Measurements from ENCODE around the gene DIP2C.
"Not testable (repeated sequence)": the region's sequence is repeated elsewhere in the genome, so short reads cannot be mapped to it uniquely, and the experiment has no call there.

DIP2C gene

DNA sequence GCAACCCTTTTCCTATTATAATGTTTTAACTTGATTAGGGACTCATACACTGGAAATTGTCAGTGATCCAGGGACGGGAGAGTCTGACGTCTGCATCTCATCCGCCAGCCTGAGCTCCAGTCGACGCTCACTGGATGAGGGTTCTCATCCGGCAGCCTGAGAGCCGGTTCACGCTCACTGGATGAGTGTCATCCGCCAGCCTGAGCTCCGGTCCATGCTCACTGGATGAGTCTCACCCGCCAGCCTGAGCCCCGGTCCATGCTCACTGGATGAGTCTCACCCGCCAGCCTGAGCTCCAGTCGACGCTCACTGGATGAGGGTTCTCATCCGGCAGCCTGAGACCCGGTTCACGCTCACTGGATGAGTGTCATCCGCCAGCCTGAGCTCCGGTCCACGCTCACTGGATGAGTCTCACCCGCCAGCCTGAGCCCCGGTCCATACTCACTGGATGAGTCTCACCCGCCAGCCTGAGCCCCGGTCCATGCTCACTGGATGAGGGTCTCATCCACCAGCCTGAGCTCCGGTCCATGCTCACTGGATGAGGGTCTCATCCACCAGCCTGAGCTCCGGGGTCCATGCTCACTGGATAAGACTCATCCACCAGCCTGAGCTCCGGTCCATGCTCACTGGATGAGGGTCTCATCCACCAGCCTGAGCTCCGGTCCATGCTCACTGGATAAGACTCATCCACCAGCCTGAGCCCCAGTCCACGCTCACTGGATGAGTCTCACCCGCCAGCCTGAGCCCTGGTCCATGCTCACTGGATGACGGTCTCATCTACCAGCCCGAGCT is 209.6 kb downstream of the DIP2C start:
- not testable (repeated sequence) for DNase-seq (ENCODE audit: low spot score)

DNA sequence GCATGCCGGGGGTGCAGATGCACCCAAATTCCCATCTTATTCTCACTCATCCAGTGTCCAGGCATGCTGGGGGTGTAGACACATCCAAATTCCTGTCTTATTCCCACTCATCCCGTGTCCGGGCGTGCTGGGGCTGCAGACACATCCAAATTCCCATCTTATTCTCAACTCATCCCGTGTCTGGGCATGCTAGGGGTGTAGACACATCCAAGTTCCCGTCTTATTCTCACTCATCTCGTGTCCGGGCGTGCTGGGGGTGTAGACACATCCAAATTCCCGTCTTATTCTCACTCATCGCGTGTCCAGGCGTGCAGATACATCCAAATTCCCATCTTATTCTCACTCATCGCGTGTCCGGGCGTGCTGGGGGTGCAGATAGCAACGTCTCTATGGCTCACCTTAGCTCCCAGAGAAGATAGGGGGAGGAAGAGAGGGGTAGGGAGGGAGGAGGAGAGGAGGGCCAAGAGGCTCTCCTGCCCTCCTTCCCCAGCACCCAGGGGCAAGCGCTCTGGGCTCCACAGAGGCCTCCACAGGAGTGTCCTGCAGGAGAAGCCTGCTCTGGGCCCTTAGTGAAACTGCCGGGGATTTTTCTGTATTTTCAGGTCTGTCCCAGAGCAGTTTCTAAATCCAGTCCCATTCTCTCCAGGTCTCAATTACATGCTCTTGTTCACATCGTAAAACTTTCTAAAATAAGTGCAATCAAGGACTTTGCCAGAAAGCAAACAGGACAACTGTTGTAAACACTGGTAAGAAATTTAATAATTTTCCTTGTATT is 210.8 kb downstream of the DIP2C start:
- no peak for DNase-seq (ENCODE audit: low spot score)

DNA sequence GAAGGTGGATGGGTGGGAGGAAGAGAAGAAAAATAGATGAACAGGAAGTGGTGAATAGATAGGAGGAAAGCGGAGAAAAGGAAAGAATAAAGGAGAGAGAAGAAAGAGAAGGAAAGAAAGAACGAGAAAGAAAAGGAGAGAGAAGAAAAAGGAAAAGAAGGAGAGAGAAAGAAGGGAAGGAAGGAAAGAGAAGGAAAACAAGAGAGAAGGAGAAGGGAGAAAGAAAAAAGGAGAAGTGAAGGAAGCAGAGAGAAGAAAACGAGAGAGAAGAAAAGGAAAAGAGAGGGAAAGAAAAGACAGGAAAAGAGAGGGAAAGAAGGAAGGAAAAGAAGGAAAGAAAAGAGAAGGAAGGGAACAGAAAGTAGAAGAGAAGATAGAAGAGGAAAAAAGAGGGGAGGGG is 211.8 kb downstream of the DIP2C start:
- no peak for DNase-seq (ENCODE audit: low spot score)

DNA sequence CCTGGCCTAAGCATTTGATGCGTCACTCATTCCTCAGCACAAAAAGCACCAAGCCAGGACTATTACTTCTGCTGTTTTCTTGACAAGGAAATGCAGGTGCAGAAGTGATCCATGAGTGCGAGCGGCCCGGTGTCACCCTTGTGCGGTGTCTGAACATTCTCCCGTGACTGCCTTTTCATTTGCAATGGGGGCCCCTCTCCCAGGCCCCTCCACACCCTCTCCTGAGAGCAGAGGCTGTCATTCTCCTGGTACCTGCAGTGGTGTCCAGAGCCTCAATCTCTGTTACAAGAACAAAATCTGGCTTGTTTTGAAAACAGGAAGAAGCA is 213.1 kb downstream of the DIP2C start:
- no peak for DNase-seq (ENCODE audit: low spot score)

DNA sequence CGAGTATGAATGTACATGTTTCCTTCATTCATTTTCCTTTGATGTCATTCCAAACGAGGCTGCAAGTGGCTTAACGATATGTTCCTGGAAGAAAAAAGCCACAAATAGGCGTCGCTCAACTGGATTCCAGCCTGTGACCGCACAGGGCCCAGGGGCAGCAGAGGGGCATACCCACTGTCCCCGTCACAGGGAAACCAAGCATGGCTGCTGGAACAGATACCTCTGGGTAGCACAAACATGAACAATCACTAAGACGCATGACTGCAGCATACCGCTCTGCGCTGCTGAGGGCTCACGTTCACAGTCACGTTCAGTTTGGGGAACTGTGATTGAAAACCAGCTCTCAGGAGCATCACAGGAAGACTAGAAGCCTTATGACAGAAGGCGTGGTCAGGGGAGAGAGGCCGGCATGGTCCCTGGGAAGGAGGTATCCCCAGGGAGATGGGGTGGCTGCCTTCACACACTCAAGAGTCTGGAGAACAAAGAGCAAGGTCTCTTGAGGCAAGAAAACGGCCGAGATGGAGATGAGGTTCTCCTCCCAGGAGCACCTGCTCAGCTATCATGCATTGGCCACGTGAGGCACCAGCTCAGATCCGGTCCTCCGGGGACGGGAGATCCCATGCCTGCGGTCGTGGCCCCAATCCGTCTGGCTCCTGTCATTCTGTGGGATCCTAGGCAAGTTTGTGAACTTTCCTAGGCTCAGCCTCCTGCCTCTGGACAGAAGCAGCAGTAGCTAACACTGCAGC is 213.6 kb downstream of the DIP2C start:
- no peak for DNase-seq (ENCODE audit: low spot score)

DNA sequence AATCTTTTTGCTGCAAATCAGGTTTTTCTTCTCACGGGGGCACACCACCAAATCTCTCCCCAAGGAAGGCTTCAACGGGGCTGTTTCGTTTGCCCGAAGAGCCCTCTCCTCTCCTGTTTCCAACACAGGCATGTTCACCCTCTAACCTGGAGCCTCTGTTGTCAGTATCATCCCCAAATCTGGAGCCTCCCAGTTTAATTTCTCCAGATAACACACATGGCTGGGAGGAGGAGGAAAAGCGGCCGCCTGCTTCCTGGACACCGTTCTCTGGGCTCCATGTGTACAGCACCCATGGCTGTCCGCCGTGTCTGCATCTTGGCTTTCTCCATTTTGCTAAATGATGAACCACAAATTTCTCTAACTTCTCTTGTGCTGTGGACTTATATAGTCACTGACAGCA is 214.5 kb downstream of the DIP2C start:
- no peak for DNase-seq (ENCODE audit: low spot score)

DNA sequence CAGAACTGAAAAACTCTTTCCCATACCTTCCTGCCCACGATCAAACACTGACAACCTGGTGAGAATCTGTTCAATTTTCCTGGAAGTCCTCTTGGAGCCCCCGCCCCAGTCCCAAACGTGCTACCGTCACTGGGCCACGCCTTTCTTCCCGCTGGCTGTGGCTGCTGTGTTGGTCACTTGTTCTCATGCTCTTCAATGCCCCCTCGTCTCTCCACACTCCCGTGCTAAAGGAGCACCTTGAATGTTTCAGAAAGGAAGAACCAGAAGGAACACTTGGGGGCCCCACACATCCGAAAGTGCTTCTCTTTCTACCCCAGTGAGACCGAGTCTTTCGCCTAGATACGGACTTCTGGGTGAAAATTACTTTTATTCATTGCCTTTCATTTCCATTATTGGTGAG is 215.1 kb downstream of the DIP2C start:
- DNase-seq (ENCODE audit: low spot score): no peak

DNA sequence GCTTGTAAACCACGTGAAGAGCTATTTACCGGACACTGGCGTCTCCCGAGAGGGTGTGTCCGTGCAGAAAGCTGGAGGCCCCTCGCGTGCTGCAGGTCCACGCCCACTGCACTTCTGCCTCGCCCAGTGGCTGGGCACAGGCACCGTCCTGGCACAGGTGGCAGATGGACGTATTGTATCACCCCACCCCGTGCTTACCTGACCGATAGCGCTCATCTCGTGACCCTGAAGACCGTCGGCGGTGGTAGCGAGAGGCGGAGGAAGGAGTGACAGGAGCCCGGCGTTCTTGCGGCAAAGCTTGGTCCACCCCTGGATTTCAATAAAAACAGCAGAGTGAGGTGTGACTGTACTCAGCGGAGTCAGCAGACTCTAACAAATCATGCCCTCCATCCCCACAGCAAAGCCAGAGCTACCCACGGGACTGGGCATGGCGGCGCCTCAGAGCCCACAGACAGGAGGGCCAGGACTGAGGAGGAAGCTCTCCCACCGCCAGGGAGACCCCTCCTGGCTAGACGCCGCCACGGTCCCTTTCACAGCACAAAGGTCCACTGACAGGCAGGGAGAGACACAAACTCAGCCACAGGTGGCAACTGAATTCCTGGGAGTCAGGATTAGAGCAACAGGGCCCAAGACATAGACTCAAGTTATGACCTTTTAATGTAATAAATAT is 217.1 kb downstream of the DIP2C start:
- no peak for DNase-seq (ENCODE audit: low spot score)

DNA sequence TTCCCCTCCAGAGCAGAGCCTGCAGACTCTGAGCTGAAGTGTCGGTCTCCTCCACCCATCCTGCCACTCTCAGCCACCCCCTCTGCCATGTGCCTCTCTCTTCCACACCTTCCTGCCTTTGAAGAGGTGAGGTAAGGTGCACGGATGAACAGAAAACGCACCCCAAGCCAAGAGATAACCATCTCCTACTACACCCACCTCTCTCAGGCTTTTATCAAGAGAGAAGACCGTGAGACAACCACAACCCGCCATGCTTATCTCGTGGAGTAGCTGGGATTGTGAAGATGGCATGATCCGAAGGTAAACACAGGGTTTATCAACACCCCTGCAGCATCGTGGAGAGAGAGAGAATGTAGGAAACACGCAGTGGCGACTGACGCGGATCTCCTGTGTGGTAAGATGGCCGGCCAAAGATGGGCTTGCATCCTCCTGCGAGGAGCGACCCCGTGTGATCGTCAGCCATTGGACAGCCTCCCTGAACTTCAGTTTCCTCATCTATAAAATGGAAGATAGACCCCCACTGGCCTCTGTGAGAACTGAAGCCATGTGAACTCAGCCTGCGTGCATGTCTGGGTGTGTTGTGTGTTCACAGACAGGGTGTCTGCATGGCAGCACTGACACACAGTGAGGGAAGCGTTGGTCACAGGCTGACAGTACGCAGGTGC is 219.0 kb downstream of the DIP2C start:
- DNase-seq (ENCODE audit: low spot score): no peak

DNA sequence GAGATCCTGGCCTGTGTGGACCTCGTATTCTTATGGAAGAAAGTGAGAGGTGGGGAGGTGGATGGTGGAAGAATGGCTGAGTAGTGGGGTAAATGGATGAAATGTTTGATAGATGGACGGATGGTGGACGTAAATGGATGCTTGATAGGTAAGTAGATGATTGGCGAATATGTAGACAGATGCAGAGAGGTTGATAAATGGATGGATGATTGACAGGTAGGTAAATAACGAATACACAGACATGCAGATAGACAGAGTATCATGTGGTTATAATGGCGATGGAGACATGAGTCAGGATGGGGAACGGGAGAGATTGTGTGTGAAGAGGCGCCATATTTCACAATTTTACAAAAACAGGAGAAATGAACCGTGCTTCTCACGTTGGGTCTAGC is 219.5 kb downstream of the DIP2C start:
- no peak for DNase-seq (ENCODE audit: low spot score)

DNA sequence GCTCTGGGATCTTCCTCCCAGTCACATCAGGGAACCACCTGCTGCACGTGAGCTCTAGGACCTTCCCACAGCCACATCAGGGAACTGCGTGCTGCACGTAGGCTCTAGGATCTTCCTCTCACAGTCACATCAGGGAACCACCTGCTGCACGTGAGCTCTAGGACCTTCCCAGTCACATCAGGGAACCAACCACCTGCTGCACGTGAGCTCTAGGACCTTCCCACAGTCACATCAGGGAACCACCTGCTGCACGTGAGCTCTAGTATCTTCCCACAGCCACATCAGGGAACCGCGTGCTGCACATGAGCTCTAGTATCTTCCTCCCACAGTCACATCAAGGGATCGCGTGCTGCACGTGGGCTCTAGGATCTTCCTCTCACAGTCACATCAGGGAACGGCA is 229.7 kb downstream of the DIP2C start:
- DNase-seq (ENCODE audit: low spot score): no peak

DNA sequence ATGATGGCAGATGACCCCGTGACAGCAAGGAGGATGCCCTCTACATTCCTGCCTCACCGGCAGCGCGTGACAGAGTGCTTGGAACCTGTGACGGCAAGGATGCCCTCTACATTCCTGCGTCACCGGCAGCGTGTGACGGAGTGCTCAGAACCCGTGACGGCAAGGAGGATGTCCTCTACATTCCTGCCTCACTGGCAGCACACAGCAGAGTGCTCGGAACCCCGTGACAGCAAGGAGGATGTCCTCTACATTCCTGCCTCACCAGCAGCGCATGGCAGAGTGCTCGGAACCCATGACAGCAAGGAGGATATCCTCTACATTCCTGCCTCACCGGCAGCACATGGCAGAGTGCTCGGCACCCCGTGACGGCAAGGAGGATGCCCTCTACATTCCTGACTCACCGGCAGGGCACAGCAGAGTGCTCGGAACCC is 231.0 kb downstream of the DIP2C start:
- DNase-seq (ENCODE audit: low spot score): no peak

DNA sequence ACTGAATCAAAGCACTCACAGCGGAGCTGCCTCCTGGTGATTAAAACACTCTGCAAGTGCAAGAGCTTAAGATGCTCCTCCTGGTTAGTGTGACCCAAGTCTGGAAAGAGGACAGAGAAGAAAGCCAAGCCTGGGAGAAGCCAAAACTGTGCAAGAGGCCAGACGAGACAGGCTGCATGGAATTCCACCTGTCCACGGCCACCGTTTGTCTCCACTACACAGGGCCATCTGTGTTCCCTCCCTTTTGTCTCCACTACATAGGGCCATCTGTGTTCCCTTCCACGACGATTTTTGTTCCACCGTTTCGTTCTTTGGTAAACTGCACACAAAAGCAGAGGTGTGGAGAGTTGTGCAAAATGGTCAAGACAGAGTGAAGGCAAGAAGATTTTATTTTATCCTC is 233.0 kb downstream of the DIP2C start:
- DNase-seq (ENCODE audit: low spot score): no peak

DNA sequence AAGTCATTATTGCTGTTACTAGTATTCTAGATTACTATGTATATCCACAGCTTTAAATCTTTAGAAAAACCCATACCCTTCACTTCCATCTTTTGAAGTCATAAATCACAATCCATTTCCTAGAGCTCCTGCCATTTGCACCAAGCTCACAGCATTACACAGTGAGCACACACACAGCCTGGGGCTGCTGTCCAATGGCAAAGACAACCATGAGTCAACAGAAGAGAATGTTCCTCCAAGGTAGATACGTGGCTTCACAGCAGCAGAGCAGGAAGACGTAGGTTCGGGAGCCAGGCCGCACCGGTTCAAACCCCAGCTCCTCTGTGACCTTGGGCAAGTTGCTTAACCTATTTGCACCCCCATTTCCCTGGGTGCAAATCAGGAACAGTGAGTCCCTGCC is 234.6 kb downstream of the DIP2C start:
- DNase-seq (ENCODE audit: low spot score): peak; percentile 71

DNA sequence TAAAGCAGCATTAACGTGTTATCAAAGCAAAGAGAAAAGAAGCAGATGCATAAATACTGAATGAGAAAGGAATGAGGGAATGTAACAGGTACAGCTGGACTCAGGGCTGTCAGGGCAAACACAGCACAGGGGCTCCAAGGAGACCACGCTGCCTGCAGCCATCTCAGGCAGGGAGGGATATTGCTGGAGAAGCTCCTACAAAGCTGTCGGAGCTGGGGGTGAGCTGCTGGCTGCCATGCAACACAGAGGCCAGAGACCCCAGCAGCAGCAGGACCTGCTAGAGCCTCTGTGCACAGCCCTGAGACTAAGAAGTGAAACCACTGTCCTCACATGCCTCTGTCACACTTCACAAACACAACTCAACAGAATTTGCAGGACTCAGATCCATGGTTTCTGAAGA is 235.8 kb downstream of the DIP2C start:
- DNase-seq (ENCODE audit: low spot score): no peak

DNA sequence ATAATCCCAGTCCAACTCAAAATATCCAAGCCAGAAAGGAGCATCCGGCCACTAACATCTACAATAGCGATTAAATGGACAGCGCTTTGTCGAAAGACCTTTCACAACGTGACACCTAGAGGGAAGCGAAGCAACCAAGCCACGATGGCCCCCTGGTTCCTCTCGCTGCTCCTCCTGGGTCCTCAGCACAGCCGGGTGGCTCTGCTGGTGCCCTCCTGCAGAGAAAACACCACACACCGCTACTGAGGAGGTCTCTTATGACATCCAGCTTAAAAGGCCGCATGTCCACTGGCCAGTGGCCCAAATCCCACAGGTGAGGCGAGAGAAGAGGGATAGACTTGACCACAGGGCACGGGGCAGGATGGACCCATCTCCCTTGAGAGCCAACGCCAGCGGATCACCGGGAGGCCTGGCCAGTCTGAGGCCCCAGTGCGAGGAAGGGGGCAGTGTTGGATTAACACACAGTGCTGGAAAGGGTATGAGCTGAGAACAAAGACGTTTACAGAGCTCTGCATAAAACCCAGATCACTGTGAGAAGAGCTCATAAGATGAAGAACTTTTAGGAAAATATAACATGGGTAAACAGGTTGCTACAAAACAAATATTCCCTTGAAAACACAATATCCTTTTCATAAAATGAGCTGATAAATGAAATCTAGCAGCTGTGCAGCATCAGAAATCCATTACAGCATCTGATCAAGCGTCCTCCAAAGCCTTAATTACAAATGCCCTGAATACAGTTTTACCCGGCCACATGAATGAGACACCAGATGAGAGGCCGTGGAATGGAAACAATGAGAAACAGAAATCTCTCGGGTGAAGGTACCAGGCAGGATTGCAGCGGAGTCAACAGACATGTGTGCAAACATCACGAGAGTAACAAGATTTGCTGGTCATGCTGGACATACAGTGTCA is 236.7 kb downstream of the DIP2C start:
- no peak for DNase-seq (ENCODE audit: low spot score)

DNA sequence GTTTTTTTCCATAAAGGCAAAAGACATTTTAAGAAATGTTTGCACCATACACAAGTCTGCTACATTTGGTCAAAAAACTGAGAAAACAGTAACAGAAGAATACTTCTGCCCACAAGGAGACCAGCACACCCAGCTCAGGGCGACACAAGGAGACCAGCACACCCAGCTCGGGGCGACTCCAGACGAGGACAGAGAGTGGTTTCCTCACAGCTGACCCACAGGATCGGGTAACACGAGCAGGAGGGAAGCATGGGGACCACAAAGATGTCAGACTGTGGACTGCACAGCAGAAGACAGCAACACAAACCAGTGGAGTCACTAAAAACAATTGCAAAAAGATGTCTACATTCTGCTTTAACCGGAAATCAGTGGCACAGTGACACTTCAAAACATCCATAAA is 237.6 kb downstream of the DIP2C start:
- no peak for DNase-seq (ENCODE audit: low spot score)

DNA sequence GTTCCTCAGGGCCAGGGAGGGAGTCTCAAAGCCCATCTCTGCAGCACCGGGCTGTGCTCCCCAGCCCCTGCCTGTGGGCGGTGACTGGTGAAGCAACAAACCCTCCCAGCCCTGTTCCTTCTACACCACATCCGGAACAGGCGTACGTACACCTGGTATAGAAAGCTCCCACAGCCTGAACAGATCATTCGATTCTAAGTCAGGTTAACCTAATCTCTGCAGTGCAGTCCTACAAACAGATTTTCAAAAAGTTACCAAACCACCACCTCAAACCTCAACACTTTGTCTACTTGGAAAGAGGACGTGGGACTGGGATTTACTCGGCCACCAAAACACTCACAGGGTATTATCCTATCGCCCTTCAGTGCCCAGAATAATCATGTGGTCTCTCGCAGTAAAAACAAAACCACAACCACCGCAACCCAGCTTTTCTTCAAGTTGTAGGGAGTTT is 238.4 kb downstream of the DIP2C start:
- no peak for DNase-seq (ENCODE audit: low spot score)

DNA sequence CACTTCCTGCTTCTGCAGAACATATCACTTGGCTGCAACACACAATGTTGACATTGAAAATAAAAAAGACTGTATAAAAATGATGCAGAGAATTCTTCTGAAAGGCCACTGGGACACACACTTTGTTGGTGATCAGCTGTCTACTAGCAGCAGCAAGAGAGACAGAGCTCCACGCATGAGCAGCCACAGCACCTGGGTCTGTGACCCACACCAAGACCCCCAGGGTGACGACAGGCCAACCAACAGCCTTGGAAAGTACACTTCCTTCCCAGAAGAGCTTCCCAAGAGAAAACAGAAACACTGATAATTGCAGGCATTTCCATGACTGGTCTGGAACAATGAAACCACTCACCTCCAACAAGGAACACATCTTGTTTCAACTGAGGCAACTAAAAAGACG is 239.0 kb downstream of the DIP2C start:
- no peak for DNase-seq (ENCODE audit: low spot score)

DNA sequence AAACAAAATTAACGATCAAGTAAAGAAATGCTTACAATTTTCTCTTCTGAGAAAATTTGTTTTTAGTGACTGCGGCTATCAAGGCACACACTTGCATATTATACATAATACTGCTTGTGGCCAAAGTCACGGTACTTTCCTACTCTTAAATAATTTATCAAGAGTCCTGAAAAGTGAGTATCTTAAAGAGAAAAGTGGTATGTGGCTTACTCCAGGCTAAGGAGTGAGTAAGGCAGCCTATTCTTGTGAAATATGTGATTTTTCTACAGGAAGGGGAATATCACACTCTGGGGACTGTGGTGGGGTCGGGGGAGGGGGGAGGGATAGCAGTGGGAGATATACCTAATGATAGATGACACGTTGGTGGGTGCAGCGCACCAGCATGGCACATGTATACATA is 240.1 kb downstream of the DIP2C start:
- not testable (repeated sequence) for DNase-seq (ENCODE audit: low spot score)

DNA sequence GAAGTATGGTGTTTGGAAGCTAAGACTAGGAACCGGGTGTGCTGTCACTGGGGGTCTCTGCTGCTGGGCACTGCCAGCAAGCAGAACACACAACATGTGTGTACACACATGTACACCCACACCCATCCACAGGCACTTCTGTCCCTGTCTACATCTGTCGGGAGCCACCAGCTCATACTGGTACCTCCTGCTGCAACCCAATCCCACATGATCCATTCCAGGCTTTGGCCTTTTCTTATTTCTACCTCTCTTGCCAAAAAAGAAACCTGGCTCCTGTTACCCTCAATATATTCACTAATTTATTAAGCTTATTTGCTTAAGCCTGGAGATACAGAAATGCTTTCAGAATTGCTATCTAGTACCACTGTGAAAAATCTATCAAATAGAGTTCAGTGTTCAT is 246.0 kb downstream of the DIP2C start:
- DNase-seq (ENCODE audit: low spot score): no peak
